K562 (cell line): ENCODE results near the gene FAM32A. TPM values are rescaled to one million over a fixed set of nuclear protein-coding genes. Genes with fewer than 3 reads are reported as not detected.

Experiments
- ATF4 ChIP-seq: fragments of 450-650 bp; formaldehyde crosslinking; IDR thresholded peaks from 2 replicates; pipeline ENCODE4 v1.4.0; 2022; ENCODE audit warnings: mild to moderate bottlenecking, moderate library complexity
- EZH2 ChIP-seq: IDR thresholded peaks from 2 replicates; pipeline ENCODE4 v1.6.1; 2012; ENCODE audit warnings: low read depth, mild to moderate bottlenecking, inconsistent platforms, low read length, borderline replicate concordance
- HNRNPLL ChIP-seq: fragments of 200-400 bp; formaldehyde crosslinking; IDR thresholded peaks from 2 replicates; pipeline ENCODE4 v1.6.1; 2017; ENCODE audit warnings: low read length, low read depth, mild to moderate bottlenecking; ENCODE audit not compliant: poor library complexity, severe bottlenecking
- KHSRP ChIP-seq: fragments of 450-650 bp; IDR thresholded peaks from 2 replicates; pipeline ENCODE4 v1.6.1; 2017
- LCOR ChIP-seq: sonication (generic); formaldehyde crosslinking; IDR thresholded peaks from 2 replicates; pipeline ENCODE4 v1.8.0; 2022; ENCODE audit warnings: mild to moderate bottlenecking, missing genetic modification reagents
- SMARCE1 ChIP-seq: fragments of 450-650 bp; IDR thresholded peaks from 2 replicates; pipeline ENCODE4 v1.7.1; 2016; ENCODE audit warnings: mild to moderate bottlenecking
- SMC3 ChIP-seq: conservative IDR thresholded peaks from 2 replicates; pipeline ENCODE4 v1.6.1; 2011; ENCODE audit warnings: low read depth, low read length, improper control_type of control experiment; ENCODE audit not compliant: insufficient read depth
- TBP ChIP-seq: optimal IDR thresholded peaks from 2 replicates; pipeline ENCODE3; 2011; ENCODE audit warnings: low read depth, low read length, improper control_type of control experiment
- ZNF609 ChIP-seq: sonication (generic); formaldehyde crosslinking; IDR thresholded peaks from 2 replicates; pipeline ENCODE4 v1.8.1; 2023; ENCODE audit warnings: missing genetic modification reagents, mild to moderate bottlenecking, borderline replicate concordance
- polyA plus RNA-seq, 8 experiments: library from polyadenylated mRNA; depleted of rRNA in 4 of 8; stranded (reverse) in 5 of 8; unstranded in 3 of 8; fragments of >200 nt; fragmentation: Nextera tagmentation in 2 of 8; fragmentation: Illumina TruSeq in 1 of 8; extraction: Ambion mirVana in 2 of 8; extraction: Trizol in 1 of 8; gene quantifications; 2 replicates each; pipeline versions ENCODE4 v1.2.1 to v1.2.3, GENCODE V29; 2011 to 2014; ENCODE audit warnings: inconsistent platforms in 1 of 8, missing spikeins in 1 of 8
- total RNA-seq, 7 experiments: library from RNA; depleted of rRNA in 6 of 7; stranded (reverse); fragments of >200 nt in 6 of 7; fragmentation: Illumina TruSeq in 2 of 7; extraction: Trizol in 2 of 7; gene quantifications; 2 replicates each; pipeline versions ENCODE4 v1.2.1 to v1.2.3, GENCODE V29; 2011 to 2021; ENCODE audit warnings: low replicate concordance in 1 of 7
- TF ChIP-seq, protein P1 (sequence below): fragments of 250-450 bp; sonication (Bioruptor Pico); IDR thresholded peaks from 2 replicates; pipeline ENCODE4 v1.4.0; 2020
- TF ChIP-seq, protein P2 (sequence below), 3 experiments: IDR thresholded peaks in 2 of 3; conservative IDR thresholded peaks in 1 of 3; 2 replicates each; pipeline ENCODE4 v1.5.1; 2011 to 2012; ENCODE audit warnings: low read length in 3 of 3, mild to moderate bottlenecking in 3 of 3, control low read depth in 2 of 3, improper control_type of control experiment in 1 of 3, inconsistent platforms in 1 of 3, low read depth in 1 of 3, mixed read lengths in 1 of 3, moderate library complexity in 1 of 3; ENCODE audit not compliant: insufficient read depth in 2 of 3
- TF ChIP-seq, protein P3 (sequence below): IDR thresholded peaks from 2 replicates; pipeline ENCODE4 v1.6.1; 2011; ENCODE audit warnings: borderline replicate concordance, low read depth, mild to moderate bottlenecking, moderate library complexity, low read length; ENCODE audit not compliant: insufficient read depth, poor library complexity, severe bottlenecking

FAM32A gene
- total and polyA plus RNA-seq, 9 of the 15 experiments (the other 6 are each of a cell fraction or from before 2014, with no cell fraction given), result 30.7 to 96.7 (median 73.7) TPM

- TF ChIP-seq, protein P1, sequence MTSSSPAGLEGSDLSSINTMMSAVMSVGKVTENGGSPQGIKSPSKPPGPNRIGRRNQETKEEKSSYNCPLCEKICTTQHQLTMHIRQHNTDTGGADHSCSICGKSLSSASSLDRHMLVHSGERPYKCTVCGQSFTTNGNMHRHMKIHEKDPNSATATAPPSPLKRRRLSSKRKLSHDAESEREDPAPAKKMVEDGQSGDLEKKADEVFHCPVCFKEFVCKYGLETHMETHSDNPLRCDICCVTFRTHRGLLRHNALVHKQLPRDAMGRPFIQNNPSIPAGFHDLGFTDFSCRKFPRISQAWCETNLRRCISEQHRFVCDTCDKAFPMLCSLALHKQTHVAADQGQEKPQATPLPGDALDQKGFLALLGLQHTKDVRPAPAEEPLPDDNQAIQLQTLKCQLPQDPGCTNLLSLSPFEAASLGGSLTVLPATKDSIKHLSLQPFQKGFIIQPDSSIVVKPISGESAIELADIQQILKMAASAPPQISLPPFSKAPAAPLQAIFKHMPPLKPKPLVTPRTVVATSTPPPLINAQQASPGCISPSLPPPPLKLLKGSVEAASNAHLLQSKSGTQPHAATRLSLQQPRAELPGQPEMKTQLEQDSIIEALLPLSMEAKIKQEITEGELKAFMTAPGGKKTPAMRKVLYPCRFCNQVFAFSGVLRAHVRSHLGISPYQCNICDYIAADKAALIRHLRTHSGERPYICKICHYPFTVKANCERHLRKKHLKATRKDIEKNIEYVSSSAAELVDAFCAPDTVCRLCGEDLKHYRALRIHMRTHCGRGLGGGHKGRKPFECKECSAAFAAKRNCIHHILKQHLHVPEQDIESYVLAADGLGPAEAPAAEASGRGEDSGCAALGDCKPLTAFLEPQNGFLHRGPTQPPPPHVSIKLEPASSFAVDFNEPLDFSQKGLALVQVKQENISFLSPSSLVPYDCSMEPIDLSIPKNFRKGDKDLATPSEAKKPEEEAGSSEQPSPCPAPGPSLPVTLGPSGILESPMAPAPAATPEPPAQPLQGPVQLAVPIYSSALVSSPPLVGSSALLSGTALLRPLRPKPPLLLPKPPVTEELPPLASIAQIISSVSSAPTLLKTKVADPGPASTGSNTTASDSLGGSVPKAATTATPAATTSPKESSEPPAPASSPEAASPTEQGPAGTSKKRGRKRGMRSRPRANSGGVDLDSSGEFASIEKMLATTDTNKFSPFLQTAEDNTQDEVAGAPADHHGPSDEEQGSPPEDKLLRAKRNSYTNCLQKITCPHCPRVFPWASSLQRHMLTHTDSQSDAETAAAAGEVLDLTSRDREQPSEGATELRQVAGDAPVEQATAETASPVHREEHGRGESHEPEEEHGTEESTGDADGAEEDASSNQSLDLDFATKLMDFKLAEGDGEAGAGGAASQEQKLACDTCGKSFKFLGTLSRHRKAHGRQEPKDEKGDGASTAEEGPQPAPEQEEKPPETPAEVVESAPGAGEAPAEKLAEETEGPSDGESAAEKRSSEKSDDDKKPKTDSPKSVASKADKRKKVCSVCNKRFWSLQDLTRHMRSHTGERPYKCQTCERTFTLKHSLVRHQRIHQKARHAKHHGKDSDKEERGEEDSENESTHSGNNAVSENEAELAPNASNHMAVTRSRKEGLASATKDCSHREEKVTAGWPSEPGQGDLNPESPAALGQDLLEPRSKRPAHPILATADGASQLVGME (CRISPR knock-in tag), result no peak
- TF ChIP-seq KHSRP, result no peak
- peak; percentile 20 for TF ChIP-seq HNRNPLL
- no peak for TF ChIP-seq ZNF609
- TF ChIP-seq LCOR (CRISPR knock-in tag), result no peak
- TF ChIP-seq, protein P2, sequence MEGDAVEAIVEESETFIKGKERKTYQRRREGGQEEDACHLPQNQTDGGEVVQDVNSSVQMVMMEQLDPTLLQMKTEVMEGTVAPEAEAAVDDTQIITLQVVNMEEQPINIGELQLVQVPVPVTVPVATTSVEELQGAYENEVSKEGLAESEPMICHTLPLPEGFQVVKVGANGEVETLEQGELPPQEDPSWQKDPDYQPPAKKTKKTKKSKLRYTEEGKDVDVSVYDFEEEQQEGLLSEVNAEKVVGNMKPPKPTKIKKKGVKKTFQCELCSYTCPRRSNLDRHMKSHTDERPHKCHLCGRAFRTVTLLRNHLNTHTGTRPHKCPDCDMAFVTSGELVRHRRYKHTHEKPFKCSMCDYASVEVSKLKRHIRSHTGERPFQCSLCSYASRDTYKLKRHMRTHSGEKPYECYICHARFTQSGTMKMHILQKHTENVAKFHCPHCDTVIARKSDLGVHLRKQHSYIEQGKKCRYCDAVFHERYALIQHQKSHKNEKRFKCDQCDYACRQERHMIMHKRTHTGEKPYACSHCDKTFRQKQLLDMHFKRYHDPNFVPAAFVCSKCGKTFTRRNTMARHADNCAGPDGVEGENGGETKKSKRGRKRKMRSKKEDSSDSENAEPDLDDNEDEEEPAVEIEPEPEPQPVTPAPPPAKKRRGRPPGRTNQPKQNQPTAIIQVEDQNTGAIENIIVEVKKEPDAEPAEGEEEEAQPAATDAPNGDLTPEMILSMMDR (IDR thresholded peaks at IDR 0.05 in 2 of 3, conservative IDR thresholded peaks at IDR 0.05 in 1 of 3; ENCODE audit: insufficient read depth in 2 of 3, low read depth in 1 of 3, low read length in 3 of 3), result peak; percentile 53 to 65 (median 62); a peak in 5 of 6 replicates
- TF ChIP-seq SMC3, result peak; percentile 22; the same call in 1 of the 2 replicates
- no peak for TF ChIP-seq TBP
- TF ChIP-seq EZH2, result no peak
- TF ChIP-seq, protein P3, sequence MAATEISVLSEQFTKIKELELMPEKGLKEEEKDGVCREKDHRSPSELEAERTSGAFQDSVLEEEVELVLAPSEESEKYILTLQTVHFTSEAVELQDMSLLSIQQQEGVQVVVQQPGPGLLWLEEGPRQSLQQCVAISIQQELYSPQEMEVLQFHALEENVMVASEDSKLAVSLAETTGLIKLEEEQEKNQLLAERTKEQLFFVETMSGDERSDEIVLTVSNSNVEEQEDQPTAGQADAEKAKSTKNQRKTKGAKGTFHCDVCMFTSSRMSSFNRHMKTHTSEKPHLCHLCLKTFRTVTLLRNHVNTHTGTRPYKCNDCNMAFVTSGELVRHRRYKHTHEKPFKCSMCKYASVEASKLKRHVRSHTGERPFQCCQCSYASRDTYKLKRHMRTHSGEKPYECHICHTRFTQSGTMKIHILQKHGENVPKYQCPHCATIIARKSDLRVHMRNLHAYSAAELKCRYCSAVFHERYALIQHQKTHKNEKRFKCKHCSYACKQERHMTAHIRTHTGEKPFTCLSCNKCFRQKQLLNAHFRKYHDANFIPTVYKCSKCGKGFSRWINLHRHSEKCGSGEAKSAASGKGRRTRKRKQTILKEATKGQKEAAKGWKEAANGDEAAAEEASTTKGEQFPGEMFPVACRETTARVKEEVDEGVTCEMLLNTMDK, result peak; percentile 77
- no peak for TF ChIP-seq ATF4
- no peak for TF ChIP-seq SMARCE1
Observed at GRCh38 chr19:16185768-16186123, 536 bp downstream of the FAM32A start (continued).
